Aorta (tissue), 4 donors: ENCODE results near the gene LCT. TPM values are rescaled to one million over a fixed set of nuclear protein-coding genes. Genes with fewer than 3 reads are reported as not detected.

Source experiments
- polyA plus RNA-seq, 2 donors: library from polyadenylated mRNA; stranded (reverse); fragments of 200-250 nt; gene quantifications; one replicate each; pipeline ENCODE4 v1.2.3, GENCODE V29; 2013
- total RNA-seq, 2 donors: library from RNA; stranded (reverse); fragmentation: NEBNext Ultra II Directional; extraction: Animal tissue kit (Norgen Biotek cat#: 25700); gene quantifications; one replicate each; pipeline ENCODE4 v1.2.1, GENCODE V29; 2021
- donor health status: healthy with polysubstance abuse.
- donor health status: Bipolar disorder and iron deficiency.
- donor health status: DM: no; HTN: no; CAD: no.
- donor health status: DM: yes; HTN: yes; CAD: no.

LCT gene
- total and polyA plus RNA-seq, 4 donors: 0.03 to 24.8 TPM; not detected in 2

Other genes starting within 250 kb of the LCT start
- 10 to 100 TPM; 85.8 to 96.8 TPM for gene UBXN4, start 95.3 kb downstream of the LCT start, total RNA-seq
- gene UBXN4, start 95.3 kb downstream of the LCT start, polyA plus RNA-seq: 10 to 100 TPM; 32.2 to 47.3 TPM
- 10 to 100 TPM; 12.2 to 17.9 TPM for gene MCM6, start 39.3 kb upstream of the LCT start, total RNA-seq
- 1 to 10 TPM; 5.0 to 6.4 TPM for gene MCM6, start 39.3 kb upstream of the LCT start, polyA plus RNA-seq
- gene DARS1, start 148.4 kb upstream of the LCT start, total RNA-seq: 10 to 100 TPM; 59.8 to 67.7 TPM
- 10 to 100 TPM; 42.8 to 47.0 TPM for gene DARS1, start 148.4 kb upstream of the LCT start, polyA plus RNA-seq